H9 (cell line): ENCODE data around the gene BBS12. TPM values are rescaled to one million over a fixed set of nuclear protein-coding genes. Genes with fewer than 3 reads are reported as not detected.
A peak's percentile ranks its signal among the peaks of the same experiment; 100 is the strongest.

Experiments used
- DNase-seq: peaks from one replicate; pipeline ENCODE4 v3.0.0-alpha.2; 2017
- H2AFZ ChIP-seq: one replicate; pipeline ENCODE4 v1.6.1; 2013; ENCODE audit warnings: mild to moderate bottlenecking, low read length, control low read depth, moderate library complexity
- H2AK5ac ChIP-seq: 2 replicates; pipeline ENCODE4 v1.6.1; 2013; ENCODE audit warnings: low read length, control low read depth, mixed read lengths; ENCODE audit not compliant: insufficient read length
- H2BK120ac ChIP-seq: one replicate; pipeline ENCODE4 v1.6.1; 2013; ENCODE audit warnings: low read depth, mild to moderate bottlenecking, low read length, control low read depth, inconsistent platforms; ENCODE audit not compliant: poor library complexity, severe bottlenecking
- H2BK12ac ChIP-seq: 2 replicates; pipeline ENCODE4 v1.6.1; 2013; ENCODE audit warnings: low read length, control low read depth, mixed read lengths, low read depth; ENCODE audit not compliant: insufficient read length
- H2BK15ac ChIP-seq: 2 replicates; pipeline ENCODE4 v1.6.1; 2013; ENCODE audit warnings: low read depth, low read length, control low read depth
- H2BK20ac ChIP-seq: one replicate; pipeline ENCODE4 v1.6.1; 2013; ENCODE audit warnings: low read depth, mild to moderate bottlenecking, low read length, control low read depth, inconsistent platforms; ENCODE audit not compliant: poor library complexity, severe bottlenecking
- H2BK5ac ChIP-seq: 2 replicates; pipeline ENCODE4 v1.6.1; 2013; ENCODE audit warnings: low read length, control low read depth, mixed read lengths; ENCODE audit not compliant: insufficient read length
- H3K14ac ChIP-seq: 2 replicates; pipeline ENCODE4 v1.6.1; 2013; ENCODE audit warnings: low read length, control low read depth; ENCODE audit not compliant: insufficient read depth
- H3K18ac ChIP-seq: 2 replicates; pipeline ENCODE4 v1.6.1; 2013; ENCODE audit warnings: low read depth, mild to moderate bottlenecking, mixed read lengths, low read length, control low read depth; ENCODE audit not compliant: insufficient read length
- H3K23ac ChIP-seq: 2 replicates; pipeline ENCODE4 v1.6.1; 2013; ENCODE audit warnings: low read length, control low read depth, mixed read lengths, low read depth; ENCODE audit not compliant: insufficient read length
- H3K23me2 ChIP-seq: 2 replicates; pipeline ENCODE4 v1.6.1; 2013; ENCODE audit warnings: low read depth, mild to moderate bottlenecking, mixed read lengths, low read length, control low read depth; ENCODE audit not compliant: insufficient read length, poor library complexity, severe bottlenecking
- H3K27ac ChIP-seq: 2 replicates; pipeline ENCODE4 v1.5.1; 2013; ENCODE audit warnings: low read length, control low read depth, mixed read lengths, low read depth; ENCODE audit not compliant: insufficient read length
- H3K27me3 ChIP-seq: 2 replicates; pipeline ENCODE4 v1.6.1; 2013; ENCODE audit warnings: low read length, control low read depth, inconsistent platforms; ENCODE audit not compliant: insufficient read depth
- H3K4ac ChIP-seq: 2 replicates; pipeline ENCODE4 v1.6.1; 2013; ENCODE audit warnings: low read depth, mild to moderate bottlenecking, control low read depth, inconsistent platforms, low read length, moderate library complexity
- H3K4me1 ChIP-seq: 2 replicates; pipeline ENCODE4 v1.6.1; 2013; ENCODE audit warnings: low read length, control low read depth, inconsistent platforms; ENCODE audit not compliant: insufficient read depth
- H3K4me2 ChIP-seq: 2 replicates; pipeline ENCODE4 v1.6.1; 2013; ENCODE audit warnings: low read length, control low read depth, mixed read lengths; ENCODE audit not compliant: insufficient read length, insufficient read depth
- H3K56ac ChIP-seq: 2 replicates; pipeline ENCODE4 v1.6.1; 2013; ENCODE audit warnings: low read depth, mild to moderate bottlenecking, mixed read lengths, low read length, control low read depth; ENCODE audit not compliant: insufficient read length
- H3K79me1 ChIP-seq: 2 replicates; pipeline ENCODE4 v1.6.1; 2013; ENCODE audit warnings: low read depth, mild to moderate bottlenecking, moderate library complexity, low read length, control low read depth, inconsistent platforms; ENCODE audit not compliant: insufficient read depth, poor library complexity, severe bottlenecking
- H3K79me2 ChIP-seq: 2 replicates; pipeline ENCODE4 v1.6.1; 2013; ENCODE audit warnings: low read length, control low read depth, inconsistent platforms; ENCODE audit not compliant: insufficient read depth
- H3K9ac ChIP-seq: 2 replicates; pipeline ENCODE4 v1.6.1; 2013; ENCODE audit warnings: low read length, control low read depth, mixed read lengths; ENCODE audit not compliant: insufficient read length; ENCODE audit errors: extremely low read depth
- H3K9me3 ChIP-seq: one replicate; pipeline ENCODE4 v1.6.1; 2013; ENCODE audit warnings: low read depth, low read length, inconsistent platforms; ENCODE audit not compliant: control insufficient read depth
- H3T11ph ChIP-seq: one replicate; pipeline ENCODE4 v1.6.1; 2013; ENCODE audit warnings: mild to moderate bottlenecking, low read length, control low read depth, inconsistent platforms
- H4K20me1 ChIP-seq: one replicate; pipeline ENCODE4 v1.6.1; 2013; ENCODE audit not compliant: control insufficient read depth, insufficient read length, insufficient read depth
- H4K5ac ChIP-seq: 2 replicates; pipeline ENCODE4 v1.6.1; 2013; ENCODE audit warnings: low read depth, mild to moderate bottlenecking, mixed read lengths, low read length, control low read depth; ENCODE audit not compliant: insufficient read length
- H4K8ac ChIP-seq: replicated peaks from 2 replicates; pipeline ENCODE4 v1.6.1; 2013; ENCODE audit warnings: low read length, control low read depth, mixed read lengths, low read depth; ENCODE audit not compliant: insufficient read length
- H4K91ac ChIP-seq: 2 replicates; pipeline ENCODE4 v1.6.1; 2013; ENCODE audit warnings: low read depth, mild to moderate bottlenecking, moderate library complexity, mixed read lengths, low read length, control low read depth; ENCODE audit not compliant: insufficient read length
- H3K27ac Mint-ChIP-seq, 3 experiments: 2 replicates in 2 of 3; 3 replicates in 1 of 3; pipeline ENCODE4 v1.8.0; 2020 to 2021; ENCODE audit warnings: mixed read lengths in 3 of 3, mild to moderate bottlenecking in 1 of 3, moderate library complexity in 1 of 3
- H3K27me3 Mint-ChIP-seq: 2 replicates; pipeline ENCODE4 v1.8.0; 2021; ENCODE audit warnings: low read depth, mild to moderate bottlenecking, moderate library complexity, mixed read lengths
- H3K36me3 Mint-ChIP-seq, 3 experiments: 2 replicates in 2 of 3; 3 replicates in 1 of 3; pipeline ENCODE4 v1.8.0; 2020 to 2021; ENCODE audit warnings: low read depth in 3 of 3, mixed read lengths in 3 of 3; ENCODE audit not compliant: insufficient read depth in 1 of 3
- H3K4me1 Mint-ChIP-seq, 2 experiments: 2 replicates each; pipeline ENCODE4 v1.8.0; 2020; ENCODE audit warnings: mixed read lengths in 2 of 2
- H3K4me3 Mint-ChIP-seq, 2 experiments: 2 replicates in 1 of 2; 3 replicates in 1 of 2; pipeline ENCODE4 v1.8.0; 2020 to 2021; ENCODE audit warnings: mild to moderate bottlenecking in 2 of 2, mixed read lengths in 2 of 2, moderate library complexity in 1 of 2
- H3K9me3 Mint-ChIP-seq, 2 experiments: 2 replicates in 1 of 2; 3 replicates in 1 of 2; pipeline ENCODE4 v1.8.0; 2020; ENCODE audit warnings: mild to moderate bottlenecking in 2 of 2, mixed read lengths in 2 of 2, moderate library complexity in 1 of 2
- WGBS: extraction: QIAGEN DNeasy Blood & Tissue Kit; methylation state at CpG from one replicate; pipeline ENCODE4 v1.1.7; 2013; ENCODE audit warnings: missing lambda C conversion rate, low lambda C conversion rate, mixed read lengths; ENCODE audit not compliant: insufficient read length; ENCODE audit errors: extremely low coverage; 5-methylcytosine and 5-hydroxymethylcytosine counted together
- total RNA-seq: library from RNA; stranded (reverse); gene quantifications from 2 replicates; pipeline ENCODE4 v1.2.1, GENCODE V29; 2021
- TF ChIP-seq, protein P1 (sequence below): fragments of 200-600 bp; sonication (generic); conservative IDR thresholded peaks from 3 replicates; pipeline ENCODE4 v1.8.0; 2021; ENCODE audit warnings: antibody characterized with exemption, mild to moderate bottlenecking

The BBS12 gene
- total RNA-seq, 1 experiment from 2014 or later: 1.2 TPM

GRCh38 chr4:122747068-122747467, 14.6 kb downstream of the BBS12 start:
- no peaks in the 10 kb centered on the region for H3K79me1 ChIP-seq
- no peaks in the 10 kb centered on the region for H4K20me1 ChIP-seq
- no peak overlapping the region for H3K56ac ChIP-seq
- H2BK12ac ChIP-seq: no peak overlapping the region
- no peak overlapping the region for H2BK5ac ChIP-seq
- TF ChIP-seq, protein P1, sequence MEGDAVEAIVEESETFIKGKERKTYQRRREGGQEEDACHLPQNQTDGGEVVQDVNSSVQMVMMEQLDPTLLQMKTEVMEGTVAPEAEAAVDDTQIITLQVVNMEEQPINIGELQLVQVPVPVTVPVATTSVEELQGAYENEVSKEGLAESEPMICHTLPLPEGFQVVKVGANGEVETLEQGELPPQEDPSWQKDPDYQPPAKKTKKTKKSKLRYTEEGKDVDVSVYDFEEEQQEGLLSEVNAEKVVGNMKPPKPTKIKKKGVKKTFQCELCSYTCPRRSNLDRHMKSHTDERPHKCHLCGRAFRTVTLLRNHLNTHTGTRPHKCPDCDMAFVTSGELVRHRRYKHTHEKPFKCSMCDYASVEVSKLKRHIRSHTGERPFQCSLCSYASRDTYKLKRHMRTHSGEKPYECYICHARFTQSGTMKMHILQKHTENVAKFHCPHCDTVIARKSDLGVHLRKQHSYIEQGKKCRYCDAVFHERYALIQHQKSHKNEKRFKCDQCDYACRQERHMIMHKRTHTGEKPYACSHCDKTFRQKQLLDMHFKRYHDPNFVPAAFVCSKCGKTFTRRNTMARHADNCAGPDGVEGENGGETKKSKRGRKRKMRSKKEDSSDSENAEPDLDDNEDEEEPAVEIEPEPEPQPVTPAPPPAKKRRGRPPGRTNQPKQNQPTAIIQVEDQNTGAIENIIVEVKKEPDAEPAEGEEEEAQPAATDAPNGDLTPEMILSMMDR: no peak
- no peak overlapping the region for H2AFZ ChIP-seq
- Mint-ChIP-seq H3K27me3 (no peaks in the 10 kb centered on the region), H3K4me1 (peaks cover 8 to 11% of the 10 kb centered on the region in 2 experiments), H3K9me3 (peaks cover 7 to 8% of the 10 kb centered on the region in 2 experiments), H3K36me3 (peaks cover 6 to 20% (median 10%) of the 10 kb centered on the region in 3 experiments; a peak in 6 of 7 replicates), H3K27ac (peak overlapping the region in 1 of 3 experiments; percentile 36; a peak in 1 of 7 replicates), H3K4me3 (no peak overlapping the region)
- H2AK5ac ChIP-seq: no peak overlapping the region
- no peak overlapping the region for H3T11ph ChIP-seq
- H3K23ac ChIP-seq: no peak overlapping the region
- DNase-seq: no peak
- no peaks in the 10 kb centered on the region for H3K9me3 ChIP-seq
- H3K27ac ChIP-seq: no peak overlapping the region
- H4K91ac ChIP-seq: no peak overlapping the region
- H3K18ac ChIP-seq: no peak overlapping the region
- no peak overlapping the region for H2BK15ac ChIP-seq
- H3K4me1 ChIP-seq: no peaks in the 10 kb centered on the region
- WGBS: no CpG with 5 or more reads among the region's 1 CpG
- no peak overlapping the region for H3K9ac ChIP-seq
- H3K14ac ChIP-seq: no peak overlapping the region
- no peak overlapping the region for H2BK20ac ChIP-seq
- no peak overlapping the region for H4K5ac ChIP-seq
- H3K4me2 ChIP-seq: no peak overlapping the region
- H4K8ac ChIP-seq: no peak overlapping the region
- H3K23me2 ChIP-seq: no peaks in the 10 kb centered on the region
- no peaks in the 10 kb centered on the region for H3K27me3 ChIP-seq
- H3K79me2 ChIP-seq: no peaks in the 10 kb centered on the region
- no peak overlapping the region for H2BK120ac ChIP-seq
- no peak overlapping the region for H3K4ac ChIP-seq
